GM12878 (cell line): ENCODE data around the gene CLCN7. TPM values are rescaled to one million over a fixed set of nuclear protein-coding genes. Genes with fewer than 3 reads are reported as not detected.

Experiments used
- ATAC-seq: fragments of 200-7000 bp; cut with Tn5 transposase; 3 replicates; pipeline ENCODE4 v1.9.1; 2020; ENCODE audit warnings: mild to moderate bottlenecking, moderate library complexity
- BruUV-seq: library from RNA; stranded (reverse); fragments of 400-500 nt; replicated peaks from 2 replicates; lab custom pipeline; 2021; lab: Mats Ljungman, UMichigan
- CTCF ChIA-PET: fragments of 300-600 bp; sonication (Branson Sonifier 250); formaldehyde crosslinking; extraction: SDS; loops from one replicate; lab custom pipeline; 2021; ENCODE audit warnings: inconsistent platforms; lab: Yijun Ruan, JAX
- POLR2A ChIA-PET: fragments of 350-600 bp; formaldehyde crosslinking; extraction: SDS; loops from one replicate; lab custom pipeline; 2021; ENCODE audit warnings: inconsistent platforms; lab: Charles Lee
- RAD21 ChIA-PET: fragments of 300-600 bp; sonication (Branson Sonifier 250); formaldehyde crosslinking; loops from one replicate; lab custom pipeline; 2023; ENCODE audit warnings: antibody characterized with exemption; ENCODE audit not compliant: unreplicated experiment; lab: Charles Lee
- SMC1A ChIA-PET: fragments of 300-600 bp; sonication (Branson Sonifier 250); formaldehyde crosslinking; loops from one replicate; lab custom pipeline; 2023; ENCODE audit not compliant: unreplicated experiment, uncharacterized antibody; lab: Charles Lee
- DNase-seq: peaks from one replicate; pipeline ENCODE4 v3.0.0-alpha.2; 2011; ENCODE audit warnings: low read depth, low spot score
- FAIRE-seq: peaks from 3 replicates; lab custom pipeline; 2011; peaks lifted over from hg19 to GRCh38; lab: Jason Lieb, UNC
- H2AFZ ChIP-seq: 2 replicates; pipeline ENCODE4 v1.6.0; 2011; ENCODE audit warnings: low read depth, low read length, control low read depth; ENCODE audit not compliant: control insufficient read depth
- H3K27ac ChIP-seq: 2 replicates; pipeline ENCODE4 v1.5.1; 2011; ENCODE audit warnings: control low read depth; ENCODE audit not compliant: control insufficient read depth, insufficient read depth
- H3K27me3 ChIP-seq, 2 experiments: replicated peaks in 1 of 2; 2 replicates each; pipeline versions ENCODE4 v1.6.0 to v1.6.1; 2011; ENCODE audit warnings: low read length in 1 of 2; ENCODE audit not compliant: control insufficient read depth in 2 of 2, insufficient read depth in 2 of 2
- H3K36me3 ChIP-seq, 2 experiments: 2 replicates each; pipeline ENCODE4 v1.5.1; 2011; ENCODE audit warnings: low read length in 1 of 2; ENCODE audit not compliant: control insufficient read depth in 2 of 2, insufficient read depth in 2 of 2
- H3K4me1 ChIP-seq: 2 replicates; pipeline ENCODE4 v1.6.1; 2011; ENCODE audit warnings: mild to moderate bottlenecking, low read length, moderate library complexity, mixed read lengths; ENCODE audit not compliant: control insufficient read depth, insufficient read depth
- H3K4me2 ChIP-seq: 2 replicates; pipeline ENCODE4 v1.6.0; 2011; ENCODE audit warnings: control low read depth; ENCODE audit not compliant: control insufficient read depth, insufficient read depth
- H3K4me3 ChIP-seq: fragments of 200-600 bp; sonication (generic); 2 replicates; pipeline ENCODE4 v1.5.1; 2016
- H3K79me2 ChIP-seq: 2 replicates; pipeline ENCODE4 v1.6.0; 2011; ENCODE audit warnings: low read length; ENCODE audit not compliant: control insufficient read depth, insufficient read depth
- H3K9ac ChIP-seq: 2 replicates; pipeline ENCODE4 v1.8.0; 2011; ENCODE audit warnings: low read length, control low read depth, mixed read lengths; ENCODE audit not compliant: control insufficient read depth, insufficient read depth
- H3K9me3 ChIP-seq: replicated peaks from 3 replicates; pipeline ENCODE4 v1.5.1; 2011; ENCODE audit warnings: mild to moderate bottlenecking, low read length; ENCODE audit not compliant: control insufficient read depth, insufficient read depth
- H4K20me1 ChIP-seq: 2 replicates; pipeline ENCODE4 v1.6.0; 2011; ENCODE audit not compliant: control insufficient read depth, insufficient read depth
- MYC ChIP-seq: IDR thresholded peaks from 2 replicates; pipeline ENCODE4 v1.6.1; 2011; ENCODE audit warnings: mild to moderate bottlenecking, low read length, moderate library complexity, inconsistent platforms; ENCODE audit not compliant: insufficient read depth, insufficient replicate concordance, insufficient read length, severe bottlenecking
- POLR2AphosphoS5 ChIP-seq: IDR thresholded peaks from 2 replicates; pipeline ENCODE4 v1.6.1; 2011; ENCODE audit warnings: mild to moderate bottlenecking, low read length, inconsistent platforms
- POU2F2 ChIP-seq: IDR thresholded peaks from 3 replicates; pipeline ENCODE4 v1.6.1; 2011; ENCODE audit warnings: low read depth, mild to moderate bottlenecking, low read length, borderline replicate concordance
- YBX1 ChIP-seq: fragments of 450-650 bp; IDR thresholded peaks from 2 replicates; pipeline ENCODE4 v1.6.1; 2016; ENCODE audit warnings: antibody characterized with exemption
- ZNF24 ChIP-seq: fragments of 450-650 bp; IDR thresholded peaks from 2 replicates; pipeline ENCODE4 v1.6.1; 2017; ENCODE audit warnings: antibody characterized with exemption, mild to moderate bottlenecking
- ZNF592 ChIP-seq: fragments of 450-650 bp; IDR thresholded peaks from 2 replicates; pipeline ENCODE4 v1.6.1; 2017; ENCODE audit warnings: mild to moderate bottlenecking, moderate library complexity
- ZNF687 ChIP-seq: fragments of 450-650 bp; IDR thresholded peaks from 2 replicates; pipeline ENCODE4 v1.6.1; 2017; ENCODE audit warnings: mild to moderate bottlenecking, moderate library complexity
- WGBS: methylation state at CpG from one replicate; pipeline ENCODE4 v1.1.6; 2016; ENCODE audit warnings: low lambda C conversion rate; ENCODE audit not compliant: insufficient replicate concordance, insufficient coverage; ENCODE audit errors: missing lambda C conversion rate; 5-methylcytosine and 5-hydroxymethylcytosine counted together
- in situ Hi-C: fragments of 300-500 bp; cut with MboI; formaldehyde crosslinking; loops from 9 replicates; pipeline ENCODE4 v1.14.3; 2018; ENCODE audit warnings: mixed read lengths
- intact Hi-C: fragments of 100-400 bp; cut with micrococcal nuclease; formaldehyde crosslinking; loops from one replicate; pipeline ENCODE4 v1.14.2; 2022; ENCODE audit not compliant: unreplicated experiment
- polyA plus RNA-seq, 11 experiments: library from polyadenylated mRNA; depleted of rRNA in 4 of 11; unstranded in 6 of 11; stranded (reverse) in 5 of 11; fragments of >200 nt; fragmentation: Nextera tagmentation in 4 of 11; fragmentation: Illumina TruSeq in 1 of 11; extraction: Ambion mirVana in 4 of 11; extraction: Trizol in 1 of 11; gene quantifications; 1 replicate in 1 of 11; 2 replicates in 10 of 11; pipeline versions ENCODE4 v1.2.1 to v1.2.3, GENCODE V29; 2011 to 2016; ENCODE audit warnings: inconsistent platforms in 2 of 11, missing spikeins in 2 of 11, low read depth in 1 of 11
- total RNA-seq, 4 experiments: library from RNA; depleted of rRNA in 3 of 4; stranded (reverse); fragments of >200 nt in 3 of 4; fragmentation: Illumina TruSeq in 1 of 4; extraction: Trizol in 1 of 4; gene quantifications; 2 replicates each; pipeline versions ENCODE4 v1.2.1 to v1.2.3, GENCODE V29; 2013 to 2021

CLCN7 gene
- total and polyA plus RNA-seq, 10 of the 15 experiments (the other 5 are each of a cell fraction or from before 2014, with no cell fraction given): 0.04 to 62.5 (median 19.9) TPM

- H3K79me2 ChIP-seq: peaks cover 17% of the 10 kb centered on the region
- H3K4me3 ChIP-seq: no peak overlapping the region
- ChIA-PET RAD21 (no interaction called here), POLR2A (no interaction called here), SMC1A (no interaction called here), CTCF (interaction anchor here (1.1 kb wide), 1 partner anchor 67 kb away, joined by 3 read pairs; no protein-coding TSS in a partner anchor)
- H3K27ac ChIP-seq: no peak overlapping the region
- ATAC-seq (no peak), DNase-seq (no peak), FAIRE-seq (no peak)
- TF ChIP-seq ZNF24 (no peak), POLR2AphosphoS5 (0 out of 2 replicates have a peak, but pooled peaks have one; percentile 27)
- H3K4me1 ChIP-seq: peaks cover 6% of the 10 kb centered on the region
- no peak overlapping the region for H2AFZ ChIP-seq
- intact Hi-C loops (no loop called here), in situ Hi-C loops (no loop called here)
- no peaks in the 10 kb centered on the region for H3K27me3 ChIP-seq
- H4K20me1 ChIP-seq: no peaks in the 10 kb centered on the region
- H3K36me3 ChIP-seq: peaks cover 3 to 7% of the 10 kb centered on the region in 2 experiments; a peak in 3 of 4 replicates
- WGBS: 94% methylated on average over 33 of the region's 39 CpGs
- BruUV-seq: no TSS peak
- H3K4me2 ChIP-seq: no peak overlapping the region
- H3K9me3 ChIP-seq: no peaks in the 10 kb centered on the region
- no peak overlapping the region for H3K9ac ChIP-seq
Measured at GRCh38 chr16:1495211-1495888, 20.5 kb upstream of the CLCN7 start.

- WGBS: 93% methylated on average over 13 of the region's 13 CpGs
- Histone ChIP-seq H3K4me2 (peak overlapping the region; percentile 94), H3K9ac (no peak overlapping the region; the same call in 1 of the 2 replicates), H3K27ac (no peak overlapping the region), H2AFZ (no peak overlapping the region), H3K27me3 (no peaks in the 10 kb centered on the region), H4K20me1 (no peaks in the 10 kb centered on the region), H3K4me1 (peaks cover 6% of the 10 kb centered on the region), H3K79me2 (peaks cover 17% of the 10 kb centered on the region), H3K4me3 (peak overlapping the region; percentile 95; the same call in 1 of the 2 replicates), H3K36me3 (peaks cover 3 to 7% of the 10 kb centered on the region in 2 experiments; a peak in 3 of 4 replicates), H3K9me3 (no peaks in the 10 kb centered on the region)
- FAIRE-seq (no peak), DNase-seq (no peak), ATAC-seq (no peak)
- ChIA-PET RAD21 (no interaction called here), POLR2A (no interaction called here), SMC1A (no interaction called here), CTCF (interaction anchor here (1.1 kb wide), 1 partner anchor 66 kb away, joined by 3 read pairs; no protein-coding TSS in a partner anchor)
- BruUV-seq: no TSS peak
- intact Hi-C loops: no loop called here
- in situ Hi-C loops: no loop called here
- no peak for TF ChIP-seq YBX1
- no peak for TF ChIP-seq ZNF687
- no peak for TF ChIP-seq MYC
- no peak for TF ChIP-seq POU2F2
- TF ChIP-seq ZNF592: no peak
Measured at GRCh38 chr16:1494711-1495110, 19.9 kb upstream of the CLCN7 start.
